ENCODE measurements around the gene MGME1.
"Not testable (repeated sequence)": the region's sequence is repeated elsewhere in the genome, so short reads cannot be mapped to it uniquely, and the experiment has no call there.

Gene MGME1

GRCh38 chr20:18007534-18008292 lies 38.9 kb downstream of the MGME1 start:
- H3K4me1 Mint-ChIP-seq (ENCODE audit: low read depth): peaks cover 3% of the 10 kb centered on the region

DNA sequence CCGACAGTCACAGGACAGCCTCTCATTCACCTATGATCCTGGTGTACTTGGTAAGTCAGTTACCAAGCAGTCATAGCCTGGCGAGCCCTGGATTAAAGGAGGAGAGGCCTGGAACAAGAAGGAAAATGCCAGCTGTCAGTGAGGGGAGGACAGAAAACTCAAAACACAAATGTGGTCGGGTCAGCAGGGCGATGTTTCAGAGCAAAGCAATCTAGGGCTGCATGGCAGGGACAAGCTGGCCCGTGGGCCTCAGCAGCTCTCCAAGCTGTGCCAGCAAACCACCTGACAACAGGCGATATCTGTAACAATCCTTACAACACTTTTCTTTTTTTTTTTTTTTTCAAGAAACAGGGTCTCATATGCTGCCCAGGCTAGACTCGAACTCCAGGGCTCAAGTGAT lies 40.3 kb downstream of the MGME1 start:
- no peaks in the 10 kb centered on the region for H3K9me3 Mint-ChIP-seq
- H3K36me3 Mint-ChIP-seq (ENCODE audit: low read depth): no peaks in the 10 kb centered on the region
- no peaks in the 10 kb centered on the region for H3K27me3 Mint-ChIP-seq
- H3K4me1 Mint-ChIP-seq (ENCODE audit: low read depth): peaks cover 3% of the 10 kb centered on the region
- H3K4me3 Mint-ChIP-seq: no peak overlapping the region
- H3K27ac Mint-ChIP-seq: no peak overlapping the region

More at GRCh38 chr20:18007534-18008292, 38.9 kb downstream of the MGME1 start:
- Mint-ChIP-seq H3K4me3 (no peak overlapping the region), H3K27ac (no peak overlapping the region), H3K36me3 (ENCODE audit: low read depth) (no peaks in the 10 kb centered on the region), H3K9me3 (no peaks in the 10 kb centered on the region), H3K27me3 (no peaks in the 10 kb centered on the region)

GRCh38 chr20:18011482-18011881 lies 42.7 kb downstream of the MGME1 start:
- Mint-ChIP-seq H3K27me3 (no peaks in the 10 kb centered on the region), H3K9me3 (no peaks in the 10 kb centered on the region), H3K4me1 (ENCODE audit: low read depth) (no peaks in the 10 kb centered on the region), H3K36me3 (ENCODE audit: low read depth) (no peaks in the 10 kb centered on the region), H3K4me3 (no peak overlapping the region), H3K27ac (no peak overlapping the region)

- Mint-ChIP-seq H3K27me3 (no peaks in the 10 kb centered on the region), H3K9me3 (no peaks in the 10 kb centered on the region), H3K27ac (no peak overlapping the region), H3K4me3 (no peak overlapping the region), H3K36me3 (ENCODE audit: low read depth) (no peaks in the 10 kb centered on the region), H3K4me1 (ENCODE audit: low read depth) (no peaks in the 10 kb centered on the region)
These were observed 43.3 kb downstream of the MGME1 start for GRCh38 chr20:18011951-18012645.

- Mint-ChIP-seq H3K4me3 (no peak overlapping the region), H3K27me3 (no peaks in the 10 kb centered on the region), H3K4me1 (ENCODE audit: low read depth) (no peaks in the 10 kb centered on the region), H3K36me3 (ENCODE audit: low read depth) (no peaks in the 10 kb centered on the region), H3K9me3 (no peaks in the 10 kb centered on the region), H3K27ac (no peak overlapping the region)
These were observed 44.1 kb downstream of the MGME1 start for GRCh38 chr20:18012901-18013300.

DNA sequence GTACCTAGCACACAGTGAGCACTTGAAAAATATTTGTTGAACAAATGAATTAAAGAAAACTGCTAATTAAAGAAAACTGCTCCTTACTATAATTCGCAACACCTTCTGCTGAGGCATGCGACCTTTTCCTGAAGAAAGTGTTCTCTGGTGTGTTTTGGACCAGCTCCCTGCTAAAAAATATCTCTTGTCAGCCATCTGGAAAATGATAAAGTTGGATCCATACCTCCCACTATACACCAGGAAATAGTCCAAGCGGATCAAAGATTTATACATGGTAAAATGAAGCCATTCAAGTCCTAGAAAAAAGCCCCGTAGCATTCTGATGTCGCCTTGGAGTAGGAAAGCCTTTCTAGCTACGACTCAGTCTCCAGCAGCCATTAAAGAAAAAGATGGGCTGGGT lies 45.6 kb downstream of the MGME1 start:
- Mint-ChIP-seq H3K9me3 (no peaks in the 10 kb centered on the region), H3K27ac (no peak overlapping the region), H3K27me3 (no peaks in the 10 kb centered on the region), H3K4me1 (ENCODE audit: low read depth) (no peaks in the 10 kb centered on the region), H3K4me3 (no peak overlapping the region), H3K36me3 (ENCODE audit: low read depth) (no peaks in the 10 kb centered on the region)

DNA sequence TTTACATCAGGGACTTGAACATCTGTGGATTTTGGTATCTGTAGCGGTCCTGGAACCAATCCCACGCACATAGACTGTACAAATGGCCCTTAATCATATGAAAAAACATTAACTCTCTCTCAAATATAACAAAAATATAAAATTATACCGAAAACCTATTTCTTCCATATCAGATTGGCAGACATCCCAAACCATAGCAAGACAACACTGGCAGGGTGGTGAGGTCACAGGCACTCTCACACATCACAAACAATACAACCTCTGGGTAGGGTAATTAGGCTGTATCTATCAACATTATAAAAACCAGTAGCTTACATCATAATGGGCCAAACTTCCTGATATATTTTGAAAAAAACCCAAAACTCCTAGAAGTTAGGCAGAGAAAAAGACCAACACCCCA lies 48.0 kb downstream of the MGME1 start:
- Mint-ChIP-seq H3K27ac (no peak overlapping the region), H3K36me3 (ENCODE audit: low read depth) (no peaks in the 10 kb centered on the region), H3K27me3 (no peaks in the 10 kb centered on the region), H3K9me3 (no peaks in the 10 kb centered on the region), H3K4me3 (no peak overlapping the region), H3K4me1 (ENCODE audit: low read depth) (no peaks in the 10 kb centered on the region)

GRCh38 chr20:18018100-18018499 lies 49.3 kb downstream of the MGME1 start:
- H3K4me1 Mint-ChIP-seq (ENCODE audit: low read depth): no peaks in the 10 kb centered on the region
- no peak overlapping the region for H3K4me3 Mint-ChIP-seq
- H3K27me3 Mint-ChIP-seq: no peaks in the 10 kb centered on the region
- H3K27ac Mint-ChIP-seq: no peak overlapping the region
- H3K9me3 Mint-ChIP-seq: no peaks in the 10 kb centered on the region
- no peaks in the 10 kb centered on the region for H3K36me3 Mint-ChIP-seq (ENCODE audit: low read depth)

DNA sequence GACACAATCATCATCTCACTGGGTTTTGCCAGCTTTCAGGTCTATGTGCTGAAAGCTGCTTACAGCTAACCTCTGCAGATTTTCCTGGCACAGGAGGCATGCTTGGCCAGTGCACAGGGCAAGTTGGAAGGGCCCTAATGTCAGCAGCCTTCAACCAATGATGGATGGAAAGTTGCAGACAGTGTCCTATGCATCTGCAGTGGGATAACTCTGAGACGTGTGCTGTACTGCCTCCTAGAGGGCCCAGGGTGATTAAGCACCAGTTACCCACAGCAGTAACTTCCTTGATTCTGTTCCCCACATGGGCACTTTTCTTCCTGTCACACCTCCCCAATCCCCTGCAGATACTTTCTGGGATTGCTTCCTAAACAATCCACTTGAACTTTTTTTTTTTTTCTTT lies 50.2 kb downstream of the MGME1 start:
- no peak overlapping the region for H3K27ac Mint-ChIP-seq
- no peaks in the 10 kb centered on the region for H3K4me1 Mint-ChIP-seq (ENCODE audit: low read depth)

DNA sequence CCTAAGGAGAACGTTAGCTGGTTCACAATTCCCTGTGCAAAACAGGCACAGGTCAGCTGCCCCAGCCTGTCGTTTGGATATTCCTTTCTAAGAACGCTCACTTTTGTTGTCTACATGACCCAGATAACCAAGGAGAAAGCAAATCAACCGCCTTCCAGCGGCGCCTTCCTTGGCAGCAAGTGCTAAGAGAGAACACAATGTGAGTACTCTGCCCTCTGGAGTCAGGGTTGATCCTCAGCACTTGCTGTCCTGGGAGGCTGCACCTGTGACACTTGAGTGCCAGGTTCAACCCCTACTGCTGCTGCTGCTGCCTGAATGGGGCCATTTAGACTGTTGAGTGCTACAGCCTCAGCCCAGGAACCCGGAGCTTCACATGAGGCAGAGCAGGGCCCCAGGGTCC lies 52.1 kb downstream of the MGME1 start:
- H3K27me3 Mint-ChIP-seq: no peaks in the 10 kb centered on the region
- no peak overlapping the region for H3K4me3 Mint-ChIP-seq
- H3K4me1 Mint-ChIP-seq (ENCODE audit: low read depth): no peaks in the 10 kb centered on the region
- no peak overlapping the region for H3K27ac Mint-ChIP-seq
- no peaks in the 10 kb centered on the region for H3K36me3 Mint-ChIP-seq (ENCODE audit: low read depth)
- no peaks in the 10 kb centered on the region for H3K9me3 Mint-ChIP-seq

More for the DNA sequence above, 50.2 kb downstream of the MGME1 start:
- H3K9me3 Mint-ChIP-seq: no peaks in the 10 kb centered on the region
- H3K36me3 Mint-ChIP-seq (ENCODE audit: low read depth): no peaks in the 10 kb centered on the region
- no peaks in the 10 kb centered on the region for H3K27me3 Mint-ChIP-seq
- no peak overlapping the region for H3K4me3 Mint-ChIP-seq

DNA sequence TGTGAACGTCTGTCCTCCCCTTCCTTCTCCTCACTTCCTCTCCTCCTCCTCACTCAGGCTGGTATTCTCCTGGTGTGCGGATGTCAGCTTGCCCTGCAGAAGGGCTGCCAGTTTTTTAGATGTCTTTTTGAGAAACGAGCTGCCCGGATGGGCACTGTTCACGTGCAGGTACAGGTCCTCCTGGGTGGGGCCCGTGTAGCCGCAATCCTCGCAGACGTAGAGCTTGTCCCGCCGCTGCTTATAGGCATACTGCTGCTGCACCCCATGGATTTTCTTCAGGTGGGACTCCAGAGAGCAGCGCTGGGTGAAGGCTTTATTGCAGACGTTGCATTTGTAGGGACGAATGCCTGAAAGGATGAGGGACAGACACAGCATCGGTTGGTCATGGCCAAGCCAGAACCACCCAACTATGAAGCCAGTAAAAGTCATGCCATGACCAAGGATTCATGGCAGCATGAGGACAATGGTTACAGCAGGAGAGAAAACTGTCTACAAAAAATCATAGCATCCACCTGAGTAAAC lies 55.8 kb downstream of the MGME1 start:
- H3K4me3 Mint-ChIP-seq: no peak overlapping the region
- peaks cover 3% of the 10 kb centered on the region for H3K27me3 Mint-ChIP-seq
- no peak overlapping the region for H3K27ac Mint-ChIP-seq
- H3K9me3 Mint-ChIP-seq: no peaks in the 10 kb centered on the region
- H3K4me1 Mint-ChIP-seq (ENCODE audit: low read depth): no peaks in the 10 kb centered on the region
- no peaks in the 10 kb centered on the region for H3K36me3 Mint-ChIP-seq (ENCODE audit: low read depth)

GRCh38 chr20:18027011-18027410 lies 58.2 kb downstream of the MGME1 start:
- not testable (repeated sequence) for H3K4me1 Mint-ChIP-seq (ENCODE audit: low read depth); H3K36me3 Mint-ChIP-seq (ENCODE audit: low read depth); H3K4me3 Mint-ChIP-seq; H3K9me3 Mint-ChIP-seq; H3K27ac Mint-ChIP-seq; H3K27me3 Mint-ChIP-seq

- no peaks in the 10 kb centered on the region for H3K36me3 Mint-ChIP-seq (ENCODE audit: low read depth)
- no peaks in the 10 kb centered on the region for H3K9me3 Mint-ChIP-seq
- H3K27ac Mint-ChIP-seq: no peak overlapping the region
- H3K4me1 Mint-ChIP-seq (ENCODE audit: low read depth): no peaks in the 10 kb centered on the region
- no peak overlapping the region for H3K4me3 Mint-ChIP-seq
- peaks cover 10% of the 10 kb centered on the region for H3K27me3 Mint-ChIP-seq
These were observed 61.2 kb downstream of the MGME1 start for GRCh38 chr20:18030020-18030419.

DNA sequence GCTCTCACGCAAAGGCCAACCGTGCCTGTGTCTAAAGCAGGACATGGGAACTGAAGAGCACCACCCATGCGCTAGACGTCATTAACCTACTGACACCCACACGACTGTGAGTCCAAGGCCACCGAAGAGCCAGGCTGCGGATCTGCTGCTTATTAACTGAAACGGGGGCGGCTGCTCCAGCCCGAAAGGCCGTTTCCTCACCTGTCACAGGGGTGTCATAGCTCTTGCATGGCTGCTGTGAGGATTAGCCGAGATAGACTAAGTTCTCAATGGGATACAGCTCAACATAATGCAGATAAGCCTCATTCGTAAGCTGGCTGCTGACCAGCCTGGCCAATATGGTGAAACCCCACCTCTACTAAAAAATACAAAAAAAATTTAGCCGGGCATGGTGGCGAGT lies 62.2 kb downstream of the MGME1 start:
- Mint-ChIP-seq H3K27me3 (peaks cover 10% of the 10 kb centered on the region), H3K4me3 (no peak overlapping the region), H3K27ac (no peak overlapping the region), H3K36me3 (ENCODE audit: low read depth) (no peaks in the 10 kb centered on the region), H3K4me1 (ENCODE audit: low read depth) (no peaks in the 10 kb centered on the region), H3K9me3 (no peaks in the 10 kb centered on the region)

GRCh38 chr20:18031888-18032509 lies 63.2 kb downstream of the MGME1 start:
- H3K36me3 Mint-ChIP-seq (ENCODE audit: low read depth): no peaks in the 10 kb centered on the region
- H3K9me3 Mint-ChIP-seq: no peaks in the 10 kb centered on the region
- H3K27me3 Mint-ChIP-seq: peaks cover 9% of the 10 kb centered on the region
- no peaks in the 10 kb centered on the region for H3K4me1 Mint-ChIP-seq (ENCODE audit: low read depth)
- H3K27ac Mint-ChIP-seq: no peak overlapping the region
- no peak overlapping the region for H3K4me3 Mint-ChIP-seq
